Measurements from ENCODE around the gene CNGA3.

DNA sequence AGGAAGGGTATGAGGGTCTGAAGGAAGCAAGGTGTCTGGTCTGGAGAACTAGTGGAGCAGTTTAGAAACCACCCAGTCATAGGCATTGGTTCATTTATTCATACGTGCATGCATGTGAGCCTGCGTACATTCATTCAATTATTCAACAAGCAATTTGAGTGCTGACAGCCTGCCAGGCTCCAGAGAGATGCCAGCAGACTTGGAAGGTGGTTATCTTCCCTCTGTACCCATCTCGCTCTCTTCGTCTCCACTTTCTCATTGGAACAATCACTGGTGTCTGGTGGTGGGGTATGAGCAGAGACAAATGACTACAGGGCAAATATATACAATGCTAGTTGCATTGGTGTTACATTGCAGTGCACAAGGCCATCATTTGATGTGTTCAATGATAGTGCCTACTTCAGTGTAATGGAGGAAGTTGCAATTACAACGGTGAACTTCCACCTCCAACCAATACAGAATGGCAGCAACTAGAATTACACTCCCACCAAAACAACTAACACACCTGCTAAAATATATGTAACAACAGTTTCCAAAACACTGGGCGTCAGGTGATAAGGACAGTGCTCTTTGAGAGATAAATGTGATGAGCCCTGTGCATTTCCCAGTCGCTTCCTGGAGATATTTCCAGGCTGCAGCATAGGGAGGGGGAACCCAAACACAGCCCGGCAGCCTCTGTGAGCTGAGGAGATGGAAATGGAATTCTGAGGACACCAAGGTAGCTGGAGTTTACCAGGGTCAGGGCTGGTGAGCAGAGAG is 32.6 kb upstream of the CNGA3 start:
- TF ChIP-seq, protein P1, sequence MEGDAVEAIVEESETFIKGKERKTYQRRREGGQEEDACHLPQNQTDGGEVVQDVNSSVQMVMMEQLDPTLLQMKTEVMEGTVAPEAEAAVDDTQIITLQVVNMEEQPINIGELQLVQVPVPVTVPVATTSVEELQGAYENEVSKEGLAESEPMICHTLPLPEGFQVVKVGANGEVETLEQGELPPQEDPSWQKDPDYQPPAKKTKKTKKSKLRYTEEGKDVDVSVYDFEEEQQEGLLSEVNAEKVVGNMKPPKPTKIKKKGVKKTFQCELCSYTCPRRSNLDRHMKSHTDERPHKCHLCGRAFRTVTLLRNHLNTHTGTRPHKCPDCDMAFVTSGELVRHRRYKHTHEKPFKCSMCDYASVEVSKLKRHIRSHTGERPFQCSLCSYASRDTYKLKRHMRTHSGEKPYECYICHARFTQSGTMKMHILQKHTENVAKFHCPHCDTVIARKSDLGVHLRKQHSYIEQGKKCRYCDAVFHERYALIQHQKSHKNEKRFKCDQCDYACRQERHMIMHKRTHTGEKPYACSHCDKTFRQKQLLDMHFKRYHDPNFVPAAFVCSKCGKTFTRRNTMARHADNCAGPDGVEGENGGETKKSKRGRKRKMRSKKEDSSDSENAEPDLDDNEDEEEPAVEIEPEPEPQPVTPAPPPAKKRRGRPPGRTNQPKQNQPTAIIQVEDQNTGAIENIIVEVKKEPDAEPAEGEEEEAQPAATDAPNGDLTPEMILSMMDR (IDR thresholded peaks at IDR 0.05), result no peak
- no peak for TF ChIP-seq POLR2A (IDR thresholded peaks at IDR 0.05)
